GM19240 (cell line): ENCODE measurements around the gene MACROD2.

Source experiments
- DNase-seq: peaks from one replicate; pipeline ENCODE4 v3.0.0; 2011; ENCODE audit warnings: low spot score; ENCODE audit not compliant: insufficient read length

Gene MACROD2

GRCh38 chr20:15241681-15242080 is 1246.4 kb downstream of the MACROD2 start:
- DNase-seq = no peak

- no peak for DNase-seq
Observed at GRCh38 chr20:15242773-15243172, 1247.5 kb downstream of the MACROD2 start.

GRCh38 chr20:15245896-15246295 is 1250.6 kb downstream of the MACROD2 start:
- DNase-seq = no peak

- peak; percentile 16 for DNase-seq
Observed at GRCh38 chr20:15248618-15249395, 1253.5 kb downstream of the MACROD2 start.

GRCh38 chr20:15251171-15251570 is 1255.9 kb downstream of the MACROD2 start:
- DNase-seq = no peak

GRCh38 chr20:15252304-15252703 is 1257.0 kb downstream of the MACROD2 start:
- no peak for DNase-seq

GRCh38 chr20:15253431-15253830 is 1258.1 kb downstream of the MACROD2 start:
- DNase-seq = no peak

GRCh38 chr20:15256676-15257568 is 1261.6 kb downstream of the MACROD2 start:
- no peak for DNase-seq

GRCh38 chr20:15257569-15257870 is 1262.2 kb downstream of the MACROD2 start:
- DNase-seq = no peak

GRCh38 chr20:15265581-15266309 is 1270.4 kb downstream of the MACROD2 start:
- DNase-seq = no peak

- no peak for DNase-seq
Observed at GRCh38 chr20:15267935-15268334, 1272.6 kb downstream of the MACROD2 start.

GRCh38 chr20:15278041-15278440 is 1282.7 kb downstream of the MACROD2 start:
- DNase-seq = no peak

- DNase-seq = no peak
Observed at GRCh38 chr20:15287329-15287728, 1292.0 kb downstream of the MACROD2 start.

- DNase-seq = no peak
Observed at GRCh38 chr20:15288106-15288505, 1292.8 kb downstream of the MACROD2 start.

GRCh38 chr20:15289337-15289736 is 1294.0 kb downstream of the MACROD2 start:
- DNase-seq = no peak

- DNase-seq = no peak
Observed at GRCh38 chr20:15292405-15292804, 1297.1 kb downstream of the MACROD2 start.

- no peak for DNase-seq
Observed at GRCh38 chr20:15296422-15296821, 1301.1 kb downstream of the MACROD2 start.

GRCh38 chr20:15297059-15297875 is 1302.0 kb downstream of the MACROD2 start:
- DNase-seq = no peak

- no peak for DNase-seq
Observed at GRCh38 chr20:15302075-15302474, 1306.8 kb downstream of the MACROD2 start.

- DNase-seq = no peak
Observed at GRCh38 chr20:15310361-15310760, 1315.0 kb downstream of the MACROD2 start.

- no peak for DNase-seq
Observed at GRCh38 chr20:15316556-15316955, 1321.2 kb downstream of the MACROD2 start.
